Right lobe of liver (tissue), 6 donors: ENCODE measurements around the gene SPTSSA. TPM values are rescaled to one million over a fixed set of nuclear protein-coding genes. Genes with fewer than 3 reads are reported as not detected.

ENCODE experiments used
- ATAC-seq, 4 donors: fragments of 200-7000 bp; cut with Tn5 transposase; one replicate each; pipeline ENCODE4 v1.9.1; 2020; ENCODE audit warnings: mild to moderate bottlenecking in 4 of 4, moderate library complexity in 4 of 4
- DNase-seq, 3 donors: peaks; one replicate each; pipeline ENCODE4 v3.0.0-alpha.2; 2020
- H3K27ac ChIP-seq, 3 donors: fragments of 200-600 bp; one replicate each; pipeline ENCODE4 v1.8.0; 2022
- H3K27me3 ChIP-seq, 2 donors: fragments of 200-600 bp; one replicate each; pipeline ENCODE4 v1.8.0; 2022
- H3K36me3 ChIP-seq, 4 donors: fragments of 200-600 bp; sonication (generic) in 1 of 4; one replicate each; pipeline versions ENCODE4 v1.5.1 to v1.8.0; 2017 to 2022; ENCODE audit warnings: control low read depth in 1 of 4
- H3K4me1 ChIP-seq, 4 donors: fragments of 200-600 bp; sonication (generic) in 1 of 4; one replicate each; pipeline versions ENCODE4 v1.5.1 to v1.8.0; 2017 to 2022; ENCODE audit warnings: control low read depth in 1 of 4
- H3K4me3 ChIP-seq, 3 donors: fragments of 200-600 bp; one replicate each; pipeline ENCODE4 v1.8.0; 2022
- H3K9me3 ChIP-seq, 4 donors: fragments of 200-600 bp; sonication (generic) in 1 of 4; one replicate each; pipeline versions ENCODE4 v1.5.1 to v1.8.0; 2017 to 2022; ENCODE audit warnings: control low read depth in 1 of 4
- POLR2A ChIP-seq: fragments of 450-650 bp; IDR thresholded peaks from one replicate; pipeline ENCODE4 v1.6.1; 2017; ENCODE audit warnings: antibody characterized with exemption, mild to moderate bottlenecking
- WGBS: methylation state at CpG from one replicate; pipeline ENCODE4 v1.1.6; 2018; ENCODE audit warnings: low coverage, low lambda C conversion rate; ENCODE audit not compliant: insufficient coverage; ENCODE audit errors: missing lambda C conversion rate; 5-methylcytosine and 5-hydroxymethylcytosine counted together
- intact Hi-C, 2 donors: fragments of 100-400 bp; cut with DNase I; formaldehyde crosslinking; loops; one replicate each; pipeline versions ENCODE4 v1.11.2 to v1.14.1; 2022
- total RNA-seq, 6 experiments: library from RNA; depleted of rRNA in 2 of 6; stranded (reverse); fragments of >200 nt in 2 of 6; fragmentation: NEBNext Ultra II Directional in 3 of 6; extraction: Animal tissue kit (Norgen Biotek cat#: 25700) in 3 of 6; gene quantifications; one replicate each; pipeline versions ENCODE4 v1.1.0 to v1.2.4, GENCODE V29; 2016 to 2023
- TF ChIP-seq, protein P1 (sequence below), 4 donors: fragments of 200-600 bp in 3 of 4; fragments of 450-650 bp in 1 of 4; IDR thresholded peaks; one replicate each; pipeline versions ENCODE4 v1.5.1 to v1.8.0; 2016 to 2022; ENCODE audit warnings: antibody characterized with exemption in 4 of 4, mild to moderate bottlenecking in 2 of 4
- donor health status: DM: no; HTN: yes; CAD: no.
- donor health status: DM: no; HTN: no; CAD: no.
- donor health status: DM: no; HTN: no; CAD: no.
- donor health status: DM: no; HTN: yes; CAD: no.
- donor health status: DM: no; HTN: yes; CAD: no.

SPTSSA gene
- total RNA-seq, 6 experiments from 2014 or later = 10.6 to 32.0 (median 18.4) TPM

- H3K4me1 ChIP-seq = peaks cover 0 to 13% (median 0%) of the 10 kb centered on the region in 4 donors
- no peaks in the 10 kb centered on the region for H3K36me3 ChIP-seq
- no peak overlapping the region for H3K4me3 ChIP-seq
- ATAC-seq (no peak), DNase-seq (no peak)
- no peak overlapping the region for H3K27ac ChIP-seq
- H3K9me3 ChIP-seq = no peaks in the 10 kb centered on the region
- intact Hi-C loops = no loop called here
- no peaks in the 10 kb centered on the region for H3K27me3 ChIP-seq
- WGBS = 39% methylated on average over 2 of the region's 2 CpGs
- TF ChIP-seq, protein P1, sequence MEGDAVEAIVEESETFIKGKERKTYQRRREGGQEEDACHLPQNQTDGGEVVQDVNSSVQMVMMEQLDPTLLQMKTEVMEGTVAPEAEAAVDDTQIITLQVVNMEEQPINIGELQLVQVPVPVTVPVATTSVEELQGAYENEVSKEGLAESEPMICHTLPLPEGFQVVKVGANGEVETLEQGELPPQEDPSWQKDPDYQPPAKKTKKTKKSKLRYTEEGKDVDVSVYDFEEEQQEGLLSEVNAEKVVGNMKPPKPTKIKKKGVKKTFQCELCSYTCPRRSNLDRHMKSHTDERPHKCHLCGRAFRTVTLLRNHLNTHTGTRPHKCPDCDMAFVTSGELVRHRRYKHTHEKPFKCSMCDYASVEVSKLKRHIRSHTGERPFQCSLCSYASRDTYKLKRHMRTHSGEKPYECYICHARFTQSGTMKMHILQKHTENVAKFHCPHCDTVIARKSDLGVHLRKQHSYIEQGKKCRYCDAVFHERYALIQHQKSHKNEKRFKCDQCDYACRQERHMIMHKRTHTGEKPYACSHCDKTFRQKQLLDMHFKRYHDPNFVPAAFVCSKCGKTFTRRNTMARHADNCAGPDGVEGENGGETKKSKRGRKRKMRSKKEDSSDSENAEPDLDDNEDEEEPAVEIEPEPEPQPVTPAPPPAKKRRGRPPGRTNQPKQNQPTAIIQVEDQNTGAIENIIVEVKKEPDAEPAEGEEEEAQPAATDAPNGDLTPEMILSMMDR (IDR thresholded peaks at IDR 0.05) = no peak
- no peak for TF ChIP-seq POLR2A
Measured at GRCh38 chr14:34465069-34465859, 3.2 kb upstream of the SPTSSA start.

GRCh38 chr14:34463598-34463961, 1.5 kb upstream of the SPTSSA start:
- no peak for DNase-seq
- Histone ChIP-seq H3K27ac (no peak overlapping the region), H3K36me3 (no peaks in the 10 kb centered on the region), H3K9me3 (no peaks in the 10 kb centered on the region), H3K27me3 (no peaks in the 10 kb centered on the region), H3K4me1 (peaks cover 0 to 17% (median 0%) of the 10 kb centered on the region in 4 donors), H3K4me3 (no peak overlapping the region)
- WGBS = 71% methylated on average over 1 of the region's 1 CpG
- intact Hi-C loops = no loop called here
- no peak for ATAC-seq
- TF ChIP-seq POLR2A = no peak
- TF ChIP-seq, protein P1 (IDR thresholded peaks at IDR 0.05) = no peak

DNA sequence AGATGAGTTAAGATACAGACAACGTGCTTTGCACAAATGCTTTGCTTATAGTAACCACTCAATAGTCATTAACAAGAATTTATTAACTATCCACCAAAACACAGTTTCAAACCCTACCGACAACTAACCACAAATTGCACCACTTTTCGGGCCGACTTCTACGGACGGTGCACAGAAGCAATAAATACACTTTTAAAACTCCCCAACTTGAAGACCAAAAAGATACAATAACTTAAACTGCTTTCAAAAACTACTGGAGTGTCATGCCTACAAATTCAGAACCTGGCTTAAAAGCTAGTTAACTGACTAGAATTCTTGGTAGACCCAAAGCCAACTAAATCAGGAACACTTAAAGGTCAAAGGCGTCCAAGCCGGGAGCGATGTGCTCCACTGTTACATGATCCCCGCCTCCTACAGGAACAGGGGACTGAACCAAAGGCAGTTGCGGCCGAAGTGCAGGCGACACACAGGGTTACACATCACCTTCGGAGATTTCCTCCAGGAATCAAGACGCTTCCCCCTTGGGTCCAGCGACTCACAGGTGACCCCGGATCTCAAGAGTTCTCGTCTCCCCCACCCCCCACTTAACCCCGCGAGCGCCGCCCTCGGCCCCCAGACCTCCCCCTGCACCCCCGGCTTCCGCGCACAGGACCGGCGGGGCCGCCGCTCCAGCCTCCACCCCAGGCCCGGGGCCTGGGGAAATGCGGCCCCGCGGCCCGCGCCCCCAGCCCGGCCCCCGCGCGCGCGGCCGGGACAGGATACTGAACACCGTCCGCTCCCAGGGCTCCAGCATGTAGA, 507 bp downstream of the SPTSSA start:
- intact Hi-C loops = no loop called here
- peaks cover 0 to 13% (median 0%) of the 10 kb centered on the region in 4 donors for H3K4me1 ChIP-seq
- H3K9me3 ChIP-seq = no peaks in the 10 kb centered on the region
- no peaks in the 10 kb centered on the region for H3K36me3 ChIP-seq
- TF ChIP-seq, protein P1 (IDR thresholded peaks at IDR 0.05) = no peak
- no peak for TF ChIP-seq POLR2A
- H3K27ac ChIP-seq = peak overlapping the region; percentile 76 to 84 (median 79)
- 1% methylated on average over 11 of the region's 45 CpGs for WGBS
- H3K27me3 ChIP-seq = no peaks in the 10 kb centered on the region
- DNase-seq = peak; percentile 58 to 72 (median 72)
- ATAC-seq = peak; percentile 56 to 73 (median 65)
- H3K4me3 ChIP-seq = peak overlapping the region; percentile 57 to 78 (median 63)

- peak overlapping the region in 2 of 3 donors; percentile 63 to 78 for H3K4me3 ChIP-seq
- ATAC-seq = no peak
- intact Hi-C loops = no loop called here
- TF ChIP-seq, protein P1 (IDR thresholded peaks at IDR 0.05) = no peak
- no peak for TF ChIP-seq POLR2A
- H3K4me1 ChIP-seq = peaks cover 0 to 13% (median 0%) of the 10 kb centered on the region in 4 donors
- peak overlapping the region in 1 of 3 donors; percentile 79 for H3K27ac ChIP-seq
- no peaks in the 10 kb centered on the region for H3K9me3 ChIP-seq
- WGBS = 8% methylated on average over 2 of the region's 2 CpGs
- H3K36me3 ChIP-seq = peaks cover 0 to under 1% (median 0%) of the 10 kb centered on the region in 4 donors
- no peaks in the 10 kb centered on the region for H3K27me3 ChIP-seq
- DNase-seq = no peak
Measured at GRCh38 chr14:34460841-34461240, 1.2 kb downstream of the SPTSSA start.
